Limb (tissue), 2 donors: ENCODE data around the gene CLSTN1.

ENCODE experiments used
- DNase-seq, 2 donors: peaks; one replicate each; pipeline ENCODE4 v3.0.0-alpha.2; 2016; ENCODE audit errors: extremely low spot score in 2 of 2

The CLSTN1 gene

DNA sequence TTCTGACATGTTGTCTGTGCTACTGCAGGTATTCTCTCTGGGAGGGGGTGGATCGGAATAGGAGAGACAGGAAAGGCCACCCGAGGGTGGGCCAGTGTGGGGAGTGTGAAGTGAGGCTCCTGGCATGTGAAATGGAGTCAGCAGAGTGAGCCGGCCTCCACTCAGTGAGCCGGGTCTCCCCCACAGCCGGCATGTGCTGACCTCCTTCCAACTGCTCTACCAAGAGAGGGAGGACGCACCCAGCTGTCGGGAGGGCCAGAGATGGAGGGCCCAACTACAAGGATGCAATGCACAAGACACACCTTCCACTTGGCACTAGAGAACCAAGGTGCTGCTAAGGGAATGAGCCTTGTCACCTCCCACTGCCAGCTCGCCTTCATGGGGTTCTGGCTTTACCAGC is 28.2 kb upstream of the CLSTN1 start:
- DNase-seq = no peak

DNA sequence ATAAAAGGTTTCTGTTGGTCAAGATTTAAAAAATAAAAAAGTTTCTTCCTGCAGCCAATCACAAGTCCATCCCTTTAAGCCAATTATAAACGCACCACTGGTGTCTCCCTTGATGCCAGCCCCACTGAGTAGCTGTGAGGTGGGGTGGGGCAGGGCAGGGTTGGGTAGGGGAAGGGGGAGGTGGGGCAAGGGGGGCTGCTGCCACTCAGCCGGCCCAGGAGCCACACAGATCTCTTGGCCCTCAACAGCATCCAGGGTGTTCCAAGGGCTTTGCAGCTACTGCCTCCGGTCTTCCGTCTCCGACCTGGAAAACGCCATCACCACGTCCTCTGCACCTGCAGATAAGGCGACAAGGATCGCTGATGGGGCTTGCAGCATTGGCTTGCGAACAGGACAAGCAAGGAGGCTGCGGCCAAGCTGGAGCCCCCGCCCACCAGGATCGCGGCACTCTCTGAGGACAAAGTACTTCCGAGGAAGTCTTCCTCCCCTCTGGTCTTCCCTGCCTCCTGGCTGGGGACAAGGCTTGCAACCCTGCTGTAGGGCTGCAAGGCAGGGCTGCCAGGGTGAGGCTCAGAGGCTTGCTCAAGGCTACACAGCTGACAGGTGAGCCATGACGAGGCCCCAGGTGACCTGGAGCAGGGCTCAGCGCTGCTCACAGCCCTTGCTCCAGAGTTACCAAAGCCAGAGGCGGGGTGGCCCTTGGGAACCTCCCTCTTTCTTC is 26.8 kb upstream of the CLSTN1 start:
- DNase-seq = no peak

- DNase-seq = no peak
Measured at GRCh38 chr1:9849691-9850441, 26.1 kb upstream of the CLSTN1 start.

DNA sequence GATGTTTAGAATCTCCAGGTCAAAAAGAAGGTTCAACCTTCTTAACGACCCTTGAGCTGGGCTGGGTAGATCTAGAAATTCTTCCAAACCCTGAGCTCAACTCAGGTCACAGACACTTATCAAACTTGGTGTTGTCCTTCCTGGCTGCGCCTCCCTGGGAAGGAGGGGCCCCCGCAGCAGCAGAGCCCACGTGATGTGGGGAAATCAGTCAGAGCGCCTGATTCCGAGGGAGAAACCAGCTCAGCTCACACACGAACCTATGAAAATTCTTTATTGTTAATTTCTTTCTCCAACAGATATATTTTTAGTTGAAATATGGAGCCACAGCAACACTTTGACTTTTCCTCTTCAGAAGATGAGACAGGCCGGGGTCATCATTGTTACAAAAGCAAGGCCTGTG is 24.3 kb upstream of the CLSTN1 start:
- no peak for DNase-seq

DNA sequence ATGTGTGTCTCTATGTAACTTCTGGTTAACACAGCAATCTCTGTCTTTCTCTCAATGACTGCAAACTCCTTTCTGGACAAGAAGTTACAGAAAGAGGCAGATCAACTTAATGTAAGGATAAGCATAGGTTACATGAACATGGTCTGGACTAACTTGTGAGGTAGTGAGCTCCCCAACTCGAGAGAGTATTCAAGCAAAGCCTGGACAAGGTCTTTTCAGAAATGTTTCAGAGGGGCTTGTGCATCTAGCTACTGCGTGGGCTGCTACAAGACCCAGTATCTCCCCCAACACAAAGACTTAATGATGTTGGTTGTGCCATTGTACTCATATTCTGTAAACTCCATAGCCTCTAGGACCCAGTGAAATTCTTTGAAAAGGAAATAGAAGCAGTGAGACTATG is 23.5 kb upstream of the CLSTN1 start:
- no peak for DNase-seq

DNA sequence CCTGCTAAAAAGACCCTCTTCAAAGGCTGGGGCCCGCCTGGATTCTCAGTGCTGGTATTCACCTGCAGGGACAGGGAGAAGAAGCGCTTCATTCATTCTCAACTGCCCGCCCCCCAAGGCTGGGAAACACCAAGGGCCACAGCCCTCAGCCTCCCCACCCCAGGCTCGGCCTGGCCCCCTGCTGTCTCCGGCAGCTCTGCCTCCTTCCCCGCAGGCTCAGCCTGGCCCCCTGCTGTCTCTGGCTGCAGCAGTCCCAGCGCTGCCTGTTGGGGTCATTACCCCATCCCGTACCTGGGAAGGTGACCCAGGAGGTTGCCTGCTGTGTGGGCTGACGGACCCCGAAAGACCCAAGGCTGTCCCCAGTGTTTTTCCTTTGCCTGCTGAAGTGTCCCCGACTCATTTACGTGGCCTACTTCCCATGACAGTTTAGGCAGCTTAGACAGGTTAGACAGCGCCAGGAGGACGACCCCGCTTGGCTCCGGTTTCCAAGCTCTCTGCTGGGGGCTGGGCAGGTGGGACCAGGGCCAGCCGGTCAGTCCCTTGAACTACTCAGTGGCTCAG is 22.9 kb upstream of the CLSTN1 start:
- DNase-seq = no peak

- DNase-seq = no peak
Measured at GRCh38 chr1:9845914-9846313, 22.1 kb upstream of the CLSTN1 start.

GRCh38 chr1:9844756-9845155 is 21.0 kb upstream of the CLSTN1 start:
- no peak for DNase-seq

- DNase-seq = no peak
Measured at GRCh38 chr1:9844106-9844505, 20.3 kb upstream of the CLSTN1 start.

DNA sequence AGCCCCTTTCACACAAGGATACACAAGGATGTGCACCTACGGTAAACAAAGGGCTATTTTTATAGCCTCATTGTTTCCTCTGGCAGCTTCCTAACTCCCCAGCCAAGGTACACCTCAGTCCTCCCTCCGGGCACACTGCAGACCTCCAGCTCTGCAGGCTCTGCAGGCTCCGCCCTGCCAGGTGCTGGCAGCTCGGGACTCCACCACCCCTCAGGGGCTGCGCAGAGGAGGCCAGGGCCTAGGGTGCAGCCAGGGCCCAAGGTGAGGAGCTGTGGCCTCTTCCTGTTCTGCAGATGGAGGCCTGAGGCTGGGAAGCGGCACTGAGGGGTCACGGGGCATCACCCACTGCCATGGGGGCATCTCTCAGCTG is 19.8 kb upstream of the CLSTN1 start:
- no peak for DNase-seq

DNA sequence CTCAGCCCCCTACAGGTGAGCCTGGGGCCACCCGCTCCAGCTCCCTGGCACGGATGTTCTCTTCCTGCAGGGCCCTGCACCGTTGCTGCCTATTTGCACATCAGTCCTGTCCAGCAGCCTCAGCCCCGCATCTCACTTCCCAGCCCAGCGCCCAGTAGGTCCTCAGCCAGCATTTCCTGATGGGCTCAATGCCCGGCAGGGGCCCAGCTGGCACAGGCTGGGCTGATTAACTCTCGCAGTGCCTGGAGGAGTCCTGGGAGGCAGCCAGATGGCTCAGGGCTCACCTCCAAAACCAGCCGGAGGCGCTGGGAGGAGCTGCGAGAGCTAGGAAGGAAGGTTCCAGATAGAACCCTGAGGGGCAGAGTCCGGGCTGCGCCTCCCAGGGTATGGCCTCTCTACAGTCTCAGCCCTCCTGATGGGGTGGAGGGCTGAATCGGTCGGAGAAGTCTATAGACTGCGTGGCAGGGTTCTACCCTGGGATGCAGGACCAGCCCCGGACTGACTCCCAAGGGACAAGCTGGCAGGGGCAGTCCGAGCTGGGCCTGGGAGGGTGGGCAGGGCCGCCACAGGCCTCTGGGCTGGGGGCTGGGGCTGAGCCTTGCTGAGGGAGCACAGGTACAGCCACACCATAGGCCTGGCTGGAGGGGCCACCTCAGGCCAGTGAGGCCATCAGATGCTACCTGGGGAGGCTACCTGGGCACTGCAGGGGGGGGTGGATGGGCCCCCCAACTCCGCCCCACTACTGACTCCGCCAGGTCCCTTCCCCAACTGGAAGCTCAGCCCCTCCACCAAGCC is 19.2 kb upstream of the CLSTN1 start:
- no peak for DNase-seq

- DNase-seq = no peak
Measured at GRCh38 chr1:9842073-9842711, 18.4 kb upstream of the CLSTN1 start.

DNA sequence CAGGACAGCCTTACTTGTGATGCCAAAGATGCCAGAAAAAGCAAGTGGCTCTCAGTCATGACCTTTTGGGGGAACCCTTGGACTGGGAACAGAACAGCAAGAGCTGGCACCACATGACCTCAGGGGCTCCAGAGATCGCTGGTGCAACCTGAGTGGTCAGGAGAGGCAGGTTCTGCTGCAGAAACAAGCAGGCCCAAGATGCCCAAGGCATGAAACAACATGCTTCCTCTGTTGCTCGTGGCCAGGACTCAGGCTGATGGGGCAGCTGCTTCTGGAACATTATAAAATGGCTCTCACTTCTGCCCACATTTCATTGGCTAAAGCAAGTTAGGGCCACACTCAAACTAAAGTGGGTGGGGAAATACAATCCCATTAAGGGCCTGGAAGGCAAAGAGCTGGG is 17.7 kb upstream of the CLSTN1 start:
- DNase-seq = no peak

DNA sequence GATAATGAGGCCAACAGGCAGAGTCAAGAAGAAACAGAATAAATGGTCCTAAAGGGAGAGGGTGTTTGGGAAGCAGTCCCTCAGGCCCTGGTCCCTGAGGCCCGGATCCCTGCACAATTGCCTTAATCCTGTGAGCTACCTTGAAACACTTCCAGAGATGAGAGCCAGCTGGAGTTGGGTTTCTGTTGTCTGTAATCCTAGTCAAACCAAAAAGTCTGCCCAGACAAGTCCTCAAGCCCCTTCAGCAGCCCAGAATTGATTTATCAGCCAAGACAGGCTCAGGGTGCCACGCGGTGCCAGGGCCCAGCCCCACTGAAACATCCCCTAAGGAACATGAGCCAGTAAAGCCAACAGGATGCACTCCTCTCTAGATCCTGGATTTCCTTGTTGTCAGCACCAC is 16.4 kb upstream of the CLSTN1 start:
- no peak for DNase-seq

DNA sequence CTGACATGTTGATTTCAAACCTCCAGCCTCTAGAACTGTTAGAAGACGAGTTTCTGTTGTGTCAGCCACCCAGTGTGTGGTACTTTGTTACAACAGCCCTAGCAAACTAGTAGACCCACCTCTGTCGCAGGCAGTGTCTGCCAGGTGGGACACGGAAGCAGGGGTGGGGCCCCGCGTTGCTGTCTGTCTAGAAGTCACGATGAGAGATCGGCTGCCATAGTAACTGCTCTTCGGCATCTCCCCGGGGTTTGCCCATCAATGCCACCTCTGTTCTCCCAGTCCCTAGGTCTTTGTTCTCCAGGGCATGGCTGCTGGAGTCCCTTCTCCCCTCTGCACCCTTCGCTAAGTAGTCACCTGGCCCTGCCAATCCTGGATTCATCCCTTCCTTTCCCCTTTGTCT is 15.2 kb upstream of the CLSTN1 start:
- no peak for DNase-seq

- no peak for DNase-seq
Measured at GRCh38 chr1:9836632-9836960, 12.8 kb upstream of the CLSTN1 start.

- DNase-seq = no peak
Measured at GRCh38 chr1:9835758-9836631, 12.2 kb upstream of the CLSTN1 start.

GRCh38 chr1:9835404-9835757 is 11.6 kb upstream of the CLSTN1 start:
- DNase-seq = no peak

DNA sequence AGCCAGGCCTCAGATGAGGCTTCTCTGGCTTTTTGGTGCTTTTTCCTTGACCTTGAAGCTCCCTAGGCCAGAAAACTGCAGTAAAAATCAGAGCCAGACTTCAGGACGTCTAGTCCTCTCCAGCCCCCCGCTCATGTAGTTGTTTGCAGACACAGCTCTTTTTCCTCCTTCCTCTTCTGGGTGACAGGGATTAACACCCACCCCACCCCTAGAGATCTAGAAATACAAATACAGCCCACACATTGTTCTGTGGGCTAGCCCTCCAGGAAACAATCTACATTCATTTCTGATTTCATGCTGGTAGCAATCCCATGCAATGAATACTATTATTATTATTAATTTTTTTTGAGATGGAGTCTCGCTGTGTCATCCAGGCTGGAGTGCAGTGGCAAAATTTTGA is 9.9 kb upstream of the CLSTN1 start:
- no peak for DNase-seq

GRCh38 chr1:9827558-9828185 is 3.9 kb upstream of the CLSTN1 start:
- no peak for DNase-seq
